Skin epidermis (tissue), 12 donors: ENCODE results near the gene FDX2.

Source experiments
- H3K27ac ChIP-seq, 21 experiments: fragments of 200-600 bp; sonication (generic) in 11 of 21; one replicate each; pipeline ENCODE4 v1.5.0; 2020; ENCODE audit warnings: mild to moderate bottlenecking in 3 of 21, inconsistent platforms in 2 of 21, moderate library complexity in 2 of 21
- H3K4me3 ChIP-seq, 7 experiments: fragments of 200-600 bp; sonication (generic) in 2 of 7; one replicate each; pipeline ENCODE4 v1.5.0; 2020; ENCODE audit warnings: inconsistent platforms in 2 of 7, mild to moderate bottlenecking in 2 of 7, moderate library complexity in 1 of 7

FDX2 gene

GRCh38 chr19:10309423-10309822, 6.4 kb downstream of the FDX2 start, which contains the start of gene ZGLP1:
ZGLP1 (minus strand) TSS chr19:10309815.
- no peak within 1 kb of the TSS for H3K27ac ChIP-seq
- H3K4me3 ChIP-seq = no peak within 1 kb of the TSS

- no peak overlapping the region for H3K27ac ChIP-seq
These were observed 9.5 kb downstream of the FDX2 start for GRCh38 chr19:10306327-10306726.

GRCh38 chr19:10305139-10305806, 10.5 kb downstream of the FDX2 start:
- H3K27ac ChIP-seq = peak overlapping the region in 9 of 21 experiments; percentile 2 to 65 (median 47)
- H3K4me3 ChIP-seq = no peak overlapping the region

More at GRCh38 chr19:10306327-10306726, 9.5 kb downstream of the FDX2 start:
- no peak overlapping the region for H3K4me3 ChIP-seq

GRCh38 chr19:10299545-10300458, 16.0 kb downstream of the FDX2 start:
- Histone ChIP-seq H3K27ac (no peak overlapping the region), H3K4me3 (no peak overlapping the region)

DNA sequence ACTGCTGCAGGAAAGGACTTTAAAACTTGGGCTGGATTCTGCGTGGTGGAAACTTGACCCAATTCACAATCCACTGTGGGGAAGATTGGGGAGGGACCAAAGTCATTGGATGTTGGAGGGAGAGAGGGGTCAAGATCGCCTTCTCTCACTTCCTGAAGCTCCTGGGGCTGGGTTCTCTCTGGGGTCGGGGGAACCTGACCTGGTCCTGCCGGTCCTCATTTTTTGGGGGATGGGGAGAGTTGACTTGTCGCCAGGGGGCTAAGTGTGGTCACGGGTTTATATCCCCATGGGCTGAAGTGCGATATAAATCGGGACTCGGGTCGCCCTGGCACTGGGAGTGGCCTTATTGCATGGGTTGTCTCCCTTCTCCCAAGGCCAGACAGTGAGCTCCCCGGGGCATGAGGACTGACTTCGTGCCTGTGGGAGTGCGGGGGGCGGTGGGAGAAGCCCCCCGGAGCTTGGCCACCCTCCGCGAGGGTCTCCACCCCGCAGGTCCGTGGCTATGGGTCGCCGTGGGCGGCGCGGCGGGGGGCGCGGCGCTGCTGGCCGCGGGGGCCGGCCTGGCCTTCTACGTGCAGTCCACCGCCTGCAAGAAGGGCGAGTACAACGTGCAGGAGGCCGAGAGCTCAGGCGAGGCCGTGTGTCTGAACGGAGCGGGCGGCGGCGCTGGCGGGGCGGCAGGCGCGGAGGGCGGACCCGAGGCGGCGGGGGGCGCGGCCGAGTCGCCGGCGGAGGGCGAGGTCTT, 19.8 kb downstream of the FDX2 start:
- H3K27ac ChIP-seq = peak overlapping the region in 1 of 21 experiments; percentile 42
- H3K4me3 ChIP-seq = peak overlapping the region; percentile 9 to 29 (median 17)

DNA sequence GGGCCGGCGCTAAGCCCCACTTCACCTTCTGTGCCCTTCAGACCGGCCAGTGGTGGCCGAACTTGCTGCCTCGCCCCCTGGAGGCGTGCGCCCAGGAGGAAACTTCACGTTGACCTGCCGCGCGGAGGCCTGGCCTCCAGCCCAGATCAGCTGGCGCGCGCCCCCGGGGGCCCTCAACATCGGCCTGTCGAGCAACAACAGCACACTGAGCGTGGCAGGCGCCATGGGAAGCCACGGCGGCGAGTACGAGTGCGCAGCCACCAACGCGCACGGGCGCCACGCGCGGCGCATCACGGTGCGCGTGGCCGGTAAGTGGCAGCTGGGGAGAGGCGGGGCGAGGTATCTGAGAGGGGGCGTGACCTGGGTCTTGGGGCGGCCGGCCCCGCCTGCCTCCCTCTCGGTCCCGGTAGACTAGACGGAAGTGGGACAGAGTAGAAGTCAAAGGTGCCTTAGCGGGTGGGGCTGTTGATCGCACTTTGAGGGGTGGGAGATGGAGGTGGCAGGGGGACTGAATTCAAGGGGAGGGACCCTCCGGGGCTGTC, 20.4 kb downstream of the FDX2 start:
- Histone ChIP-seq H3K27ac (peak overlapping the region in 2 of 21 experiments; percentile 10 to 42), H3K4me3 (peak overlapping the region; percentile 9 to 29 (median 17))

DNA sequence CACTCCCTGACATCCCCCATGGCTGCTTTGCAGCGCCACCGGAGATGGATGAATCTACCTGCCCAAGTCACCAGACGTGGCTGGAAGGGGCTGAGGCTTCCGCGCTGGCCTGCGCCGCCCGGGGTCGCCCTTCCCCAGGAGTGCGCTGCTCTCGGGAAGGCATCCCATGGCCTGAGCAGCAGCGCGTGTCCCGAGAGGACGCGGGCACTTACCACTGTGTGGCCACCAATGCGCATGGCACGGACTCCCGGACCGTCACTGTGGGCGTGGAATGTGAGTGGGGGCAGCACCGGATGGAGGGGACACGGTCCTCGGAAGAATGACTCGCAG, 21.5 kb downstream of the FDX2 start:
- Histone ChIP-seq H3K4me3 (no peak overlapping the region), H3K27ac (no peak overlapping the region)

- no peak overlapping the region for H3K27ac ChIP-seq
- no peak overlapping the region for H3K4me3 ChIP-seq
These were observed 22.0 kb downstream of the FDX2 start for GRCh38 chr19:10293637-10294367.

DNA sequence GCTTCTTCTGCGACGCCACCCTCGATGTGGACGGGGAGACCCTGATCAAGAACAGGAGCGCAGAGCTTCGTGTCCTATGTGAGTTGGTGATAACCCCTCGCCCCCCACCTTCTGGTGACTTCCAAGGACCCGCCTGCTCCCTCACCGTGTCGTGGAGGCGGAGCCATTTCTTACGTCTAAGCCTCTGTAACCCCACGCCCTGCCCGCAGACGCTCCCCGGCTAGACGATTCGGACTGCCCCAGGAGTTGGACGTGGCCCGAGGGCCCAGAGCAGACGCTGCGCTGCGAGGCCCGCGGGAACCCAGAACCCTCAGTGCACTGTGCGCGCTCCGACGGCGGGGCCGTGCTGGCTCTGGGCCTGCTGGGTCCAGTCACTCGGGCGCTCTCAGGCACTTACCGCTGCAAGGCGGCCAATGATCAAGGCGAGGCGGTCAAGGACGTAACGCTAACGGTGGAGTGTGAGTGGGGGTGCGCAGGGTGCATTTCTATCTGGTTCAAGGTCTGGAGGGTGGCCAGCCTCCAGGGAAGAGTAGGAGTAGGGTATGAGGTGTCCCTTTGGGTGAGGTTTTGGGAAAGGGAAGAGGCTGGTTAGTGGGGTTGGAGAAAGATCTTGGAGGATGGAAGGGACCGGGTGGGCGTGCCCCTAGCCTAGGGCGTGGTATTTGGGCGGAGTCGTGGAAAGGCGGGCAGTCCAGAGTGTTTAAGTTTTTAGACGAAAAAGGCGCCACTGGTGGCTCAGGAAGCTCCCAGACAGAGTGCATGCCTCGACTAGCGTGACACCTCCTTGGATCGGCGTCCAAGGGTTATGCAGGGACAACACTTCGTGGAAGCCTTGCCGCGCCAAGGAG, 22.8 kb downstream of the FDX2 start:
- H3K27ac ChIP-seq = no peak overlapping the region
- peak overlapping the region in 3 of 7 experiments; percentile 2 to 46 (median 39) for H3K4me3 ChIP-seq

DNA sequence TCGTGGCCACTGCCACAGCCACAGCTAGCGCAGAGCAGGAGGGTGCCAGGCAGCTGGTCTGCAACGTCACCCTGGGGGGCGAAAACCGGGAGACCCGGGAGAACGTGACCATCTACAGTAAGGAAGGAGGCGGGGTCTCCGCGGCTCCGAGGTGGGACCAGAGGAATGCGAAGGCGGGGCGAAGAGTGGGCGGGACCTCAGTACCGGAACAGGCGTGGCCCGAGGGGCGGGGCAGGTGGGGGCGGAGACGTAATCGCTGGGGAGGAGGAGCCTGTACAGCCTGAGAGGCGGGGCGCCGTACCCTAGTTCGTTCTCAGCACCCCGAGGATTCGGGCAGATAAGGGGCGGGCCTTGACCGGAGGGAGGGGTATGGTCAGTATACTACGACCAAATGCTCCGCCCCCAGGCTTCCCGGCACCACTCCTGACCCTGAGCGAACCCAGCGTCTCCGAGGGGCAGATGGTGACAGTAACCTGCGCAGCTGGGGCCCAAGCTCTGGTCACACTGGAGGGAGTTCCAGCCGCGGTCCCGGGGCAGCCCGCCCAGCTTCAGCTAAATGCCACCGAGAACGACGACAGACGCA, 23.5 kb downstream of the FDX2 start:
- H3K27ac ChIP-seq = no peak overlapping the region
- peak overlapping the region; percentile 2 to 46 (median 29) for H3K4me3 ChIP-seq

DNA sequence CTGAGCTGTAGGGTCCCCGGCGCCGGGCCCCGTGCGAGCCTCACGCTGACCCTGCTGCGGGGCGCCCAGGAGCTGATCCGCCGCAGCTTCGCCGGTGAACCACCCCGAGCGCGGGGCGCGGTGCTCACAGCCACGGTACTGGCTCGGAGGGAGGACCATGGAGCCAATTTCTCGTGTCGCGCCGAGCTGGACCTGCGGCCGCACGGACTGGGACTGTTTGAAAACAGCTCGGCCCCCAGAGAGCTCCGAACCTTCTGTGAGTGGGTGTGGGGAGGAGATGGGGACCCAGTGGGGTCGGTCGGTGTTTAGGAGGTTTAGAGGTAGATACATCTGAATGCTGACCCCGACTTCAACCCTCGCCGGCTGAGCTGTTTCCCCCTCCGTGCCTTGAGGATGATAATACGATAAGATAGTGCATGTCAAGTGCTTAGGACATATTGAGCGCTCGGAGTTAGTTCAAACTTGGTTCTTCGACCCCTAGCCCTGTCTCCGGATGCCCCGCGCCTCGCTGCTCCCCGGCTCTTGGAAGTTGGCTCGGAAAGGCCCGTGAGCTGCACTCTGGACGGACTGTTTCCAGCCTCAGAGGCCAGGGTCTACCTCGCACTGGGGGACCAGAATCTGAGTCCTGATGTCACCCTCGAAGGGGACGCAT, 24.1 kb downstream of the FDX2 start:
- peak overlapping the region; percentile 2 to 46 (median 29) for H3K4me3 ChIP-seq
- peak overlapping the region in 1 of 21 experiments; percentile 15 for H3K27ac ChIP-seq

GRCh38 chr19:10290876-10291553, 24.8 kb downstream of the FDX2 start:
- H3K27ac ChIP-seq = peak overlapping the region in 1 of 21 experiments; percentile 15
- peak overlapping the region; percentile 2 to 46 (median 29) for H3K4me3 ChIP-seq

- H3K27ac ChIP-seq = no peak overlapping the region
- H3K4me3 ChIP-seq = peak overlapping the region in 6 of 7 experiments; percentile 19 to 46 (median 29)
These were observed 25.4 kb downstream of the FDX2 start for GRCh38 chr19:10290357-10290875.

- Histone ChIP-seq H3K27ac (no peak within 1 kb of the TSS), H3K4me3 (peak within 1 kb of the TSS; percentile 0 to 46 (median 23))
These were observed 25.9 kb downstream of the FDX2 start, which contains the start of gene ICAM5 for GRCh38 chr19:10289836-10290356. ICAM5 (plus strand) TSS chr19:10289952; CDS start chr19:10290044, 92 bp downstream.

DNA sequence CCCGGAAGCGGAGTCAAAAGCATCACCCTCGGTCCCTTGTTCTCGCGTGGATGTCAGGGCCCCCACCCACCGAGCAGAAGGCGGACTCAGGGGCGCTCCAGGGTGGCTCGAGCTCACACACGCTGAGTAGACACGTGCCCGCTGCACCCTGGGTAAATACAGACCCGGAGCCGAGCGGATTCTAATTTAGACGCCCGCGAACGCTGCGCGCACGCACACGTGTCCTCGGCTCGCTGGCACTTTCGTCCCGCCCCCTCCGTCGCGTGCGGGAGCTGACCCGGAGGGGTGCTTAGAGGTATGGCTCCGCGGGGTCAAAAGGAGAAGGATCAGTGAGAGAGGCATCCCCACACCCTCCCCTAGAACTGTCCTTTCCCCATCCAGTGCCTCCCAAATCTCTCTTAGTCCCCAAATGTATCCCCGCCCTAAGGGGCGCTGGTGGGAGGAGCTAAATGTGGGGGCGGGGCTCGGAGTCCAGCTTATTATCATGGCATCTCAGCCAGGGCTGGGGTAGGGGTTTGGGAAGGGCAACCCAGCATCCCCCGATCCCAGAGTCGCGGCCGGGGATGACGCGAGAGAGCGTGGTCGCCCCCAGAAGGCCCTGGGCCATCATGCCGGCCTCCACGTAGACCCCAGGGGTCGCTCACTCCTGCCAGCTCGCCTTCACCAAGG, 26.5 kb downstream of the FDX2 start:
- peak overlapping the region; percentile 0 to 46 (median 19) for H3K4me3 ChIP-seq
- H3K27ac ChIP-seq = no peak overlapping the region
